Measurements from ENCODE around the gene LRRN4CL. TPM values are rescaled to one million over a fixed set of nuclear protein-coding genes. Genes with fewer than 3 reads are reported as not detected.

LRRN4CL gene
- total and polyA plus RNA-seq, 9 of the 15 experiments (the other 6 are each of a cell fraction or from before 2014, with no cell fraction given) = 0.03 to 0.11 (median 0.05) TPM; not detected in 4

GRCh38 chr11:62646825-62647608 is 42.3 kb downstream of the LRRN4CL start:
- 60% methylated on average over 28 of the region's 32 CpGs for WGBS (ENCODE audit: insufficient coverage, low coverage, missing lambda C conversion rate)
- peaks cover 66% of the 10 kb centered on the region for H3K79me2 ChIP-seq (ENCODE audit: control insufficient read depth, insufficient read depth, low read length)
- H3K27me3 ChIP-seq (ENCODE audit: control insufficient read depth in 2 of 2, insufficient read depth in 2 of 2, low read length in 2 of 2) = no peaks in the 10 kb centered on the region
- H4K20me1 ChIP-seq (replicated peaks; ENCODE audit: control insufficient read depth, insufficient read depth, low read length) = peaks cover 20% of the 10 kb centered on the region
- no peak for FAIRE-seq
- peak; percentile 4 for ATAC-seq
- no peaks in the 10 kb centered on the region for H3K9me3 ChIP-seq (replicated peaks; ENCODE audit: control insufficient read depth, insufficient read depth, low read depth, low read length)
- peak overlapping the region; percentile 43 to 85 for H3K9ac ChIP-seq (ENCODE audit: insufficient read depth in 1 of 2, low read depth in 2 of 2, low read length in 2 of 2)
- H3K4me1 ChIP-seq (replicated peaks in 1 of 2; ENCODE audit: control insufficient read depth in 2 of 2, insufficient read depth in 2 of 2, low read length in 2 of 2) = peaks cover 15 to 43% of the 10 kb centered on the region in 2 experiments
- peak overlapping the region; percentile 70 for H3K4me2 ChIP-seq (ENCODE audit: insufficient read depth, low read length)
- intact Hi-C loops (cut with micrococcal nuclease) (loop anchor here (1.0 to 2.0 kb wide), 3 partner anchors 18 to 48 kb away; partner anchors contain the start of genes C11orf98, CSKMT, EML3 and ROM1), in situ Hi-C loops (cut with MboI) (no loop called here)
- peak in 1 of 4 experiments; percentile 21 for DNase-seq (ENCODE audit: extremely low read depth in 1 of 4, low spot score in 3 of 4)
- H2AFZ ChIP-seq (ENCODE audit: low read depth, low read length) = no peak overlapping the region
- H3K36me3 ChIP-seq (ENCODE audit: control insufficient read depth, insufficient read depth, low read length) = peaks cover 71% of the 10 kb centered on the region
- no peaks in the 10 kb centered on the region for H3K9me1 ChIP-seq (ENCODE audit: control insufficient read depth, insufficient read depth, low read length)
- ChIA-PET CTCF (ENCODE audit: low intra/inter-chr PET ratio) (interaction anchor here (0.6 to 1.1 kb wide), 2 partner anchors 34 to 36 kb away, joined by 3 to 4 read pairs; partner anchors contain the start of gene ROM1), POLR2A (interaction anchor here (0.6 to 4.5 kb wide), 11 partner anchors 8 to 64 kb away, joined by 3 to 83 read pairs (median 5); partner anchors contain the start of genes B3GAT3, C11orf98, CSKMT and MTA2)
- H3K27ac ChIP-seq (ENCODE audit: extremely low read depth, low read depth, low read length) = peak overlapping the region; percentile 55; the same call in 2 of the 3 replicates
- H3K4me3 ChIP-seq = no peak overlapping the region
- no TSS peak for BruUV-seq (replicated peaks)
- TF ChIP-seq MNT (conservative IDR thresholded peaks at IDR 0.05) = 0 out of 4 replicates have a peak, but pooled peaks of 1 of the 2 experiments have one; percentile 10
- TF ChIP-seq ZNF785 (CRISPR knock-in tag; IDR thresholded peaks at IDR 0.05) = no peak
- no peak for TF ChIP-seq BRF1 (IDR thresholded peaks at IDR 0.05; ENCODE audit: borderline replicate concordance, extremely low read depth, insufficient read length)
- 0 out of 2 replicates have a peak, but pooled peaks have one; percentile 19 for TF ChIP-seq MYNN (IDR thresholded peaks at IDR 0.05)
- no peak for TF ChIP-seq MYNN (CRISPR knock-in tag; IDR thresholded peaks at IDR 0.05)
- no peak for TF ChIP-seq IRF1 (CRISPR knock-in tag; IDR thresholded peaks at IDR 0.05; ENCODE audit: borderline replicate concordance)
- TF ChIP-seq PRMT5 (CRISPR knock-in tag; IDR thresholded peaks at IDR 0.05) = no peak
- TF ChIP-seq SIN3A (IDR thresholded peaks at IDR 0.05; ENCODE audit: borderline replicate concordance in 2 of 2, control insufficient read depth in 1 of 2, low read depth in 2 of 2, low read length in 2 of 2) = peak in 1 of 2 experiments; percentile 13; a peak in 1 of 4 replicates
- TF ChIP-seq POLR2G (IDR thresholded peaks at IDR 0.05; ENCODE audit: low read depth, low read length) = peak; percentile 67
- no peak for TF ChIP-seq GTF2E2 (tag; IDR thresholded peaks at IDR 0.05)
- no peak for TF ChIP-seq NFXL1 (CRISPR knock-in tag; IDR thresholded peaks at IDR 0.05)
- TF ChIP-seq TAF1 (IDR thresholded peaks at IDR 0.05; ENCODE audit: control insufficient read depth, extremely low read depth, insufficient read depth, low read length, severe bottlenecking) = no peak
- TF ChIP-seq XRCC5 (IDR thresholded peaks at IDR 0.05; ENCODE audit: low read depth, low read length) = no peak
- no peak for TF ChIP-seq ZC3H11A (IDR thresholded peaks at IDR 0.05; ENCODE audit: low read depth, low read length)
- no peak for TF ChIP-seq PREB (CRISPR knock-in tag; IDR thresholded peaks at IDR 0.05)
- TF ChIP-seq SRSF3 (IDR thresholded peaks at IDR 0.05; ENCODE audit: insufficient read depth, low read length) = no peak
- no peak for TF ChIP-seq COPS2 (conservative IDR thresholded peaks at IDR 0.05)
- no peak for TF ChIP-seq ATF7 (IDR thresholded peaks at IDR 0.05)

Data from K562 (cell line).